ENCODE data around the gene PPP4R3A.

The PPP4R3A gene

DNA sequence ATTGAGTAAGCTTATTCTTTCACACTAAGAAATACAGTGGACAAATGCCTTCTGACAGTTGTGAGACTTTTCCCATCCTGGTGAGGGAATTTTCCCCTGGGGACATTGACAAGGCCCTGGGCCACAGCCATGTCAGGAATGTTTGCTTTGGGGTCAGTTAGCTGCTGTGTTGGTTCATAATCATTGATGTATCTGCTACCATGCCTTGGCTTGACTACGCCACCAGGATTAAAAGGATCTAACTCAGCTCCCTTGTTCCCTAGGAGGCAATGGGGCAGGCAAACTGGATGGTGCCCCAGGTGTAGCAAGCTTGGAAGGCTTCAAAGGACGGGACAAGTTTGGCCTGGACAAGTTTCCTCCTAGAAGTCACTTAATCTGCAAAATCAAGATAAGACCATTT, 89.4 kb downstream of the PPP4R3A start:
- Histone ChIP-seq H3K27me3 (ENCODE audit: control insufficient read depth in 5 of 5, insufficient read depth in 4 of 5, low read length in 5 of 5) (no peaks in the 10 kb centered on the region), H3K4me1 (ENCODE audit: control insufficient read depth in 5 of 5, insufficient read depth in 5 of 5, low read length in 5 of 5) (peaks cover 0 to 49% (median 44%) of the 10 kb centered on the region in 5 donors), H3K4me3 (ENCODE audit: low read depth in 1 of 5, low read length in 5 of 5) (no peak overlapping the region), H3K9ac (ENCODE audit: low read length in 5 of 5) (no peak overlapping the region), H3K27ac (ENCODE audit: low read depth, low read length) (peak overlapping the region; percentile 48), H3K9me3 (ENCODE audit: control insufficient read depth in 5 of 5, low read length in 5 of 5) (no peaks in the 10 kb centered on the region), H3K36me3 (ENCODE audit: control insufficient read depth in 5 of 5, insufficient read depth in 5 of 5, low read length in 5 of 5) (no peaks in the 10 kb centered on the region)

DNA sequence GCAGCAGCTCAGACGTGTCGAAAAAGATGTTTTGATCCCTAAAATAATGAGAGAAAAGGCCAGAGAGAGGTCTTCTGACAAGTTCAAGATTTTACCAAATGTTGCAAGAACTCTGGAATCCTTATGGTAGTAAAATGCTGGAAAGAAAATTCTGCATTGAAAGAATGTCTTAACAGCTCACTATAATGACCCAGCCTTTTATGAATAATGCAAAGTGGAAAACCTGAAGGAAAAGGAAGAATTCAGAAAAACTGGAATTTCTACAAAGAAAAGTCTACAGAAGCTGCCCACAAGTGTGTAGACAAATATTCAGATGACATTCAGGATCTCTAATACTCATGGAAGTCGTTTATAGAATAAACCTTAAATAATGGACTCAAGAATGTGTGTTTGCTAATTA, 90.7 kb downstream of the PPP4R3A start:
- no peak overlapping the region for H3K9ac ChIP-seq (ENCODE audit: low read length in 5 of 5)
- no peak overlapping the region for H3K4me3 ChIP-seq (ENCODE audit: low read depth in 1 of 5, low read length in 5 of 5)
- no peaks in the 10 kb centered on the region for H3K36me3 ChIP-seq (ENCODE audit: control insufficient read depth in 5 of 5, insufficient read depth in 5 of 5, low read length in 5 of 5)
- H3K27me3 ChIP-seq (ENCODE audit: control insufficient read depth in 5 of 5, insufficient read depth in 4 of 5, low read length in 5 of 5) = no peaks in the 10 kb centered on the region
- peaks cover 0 to 50% (median 44%) of the 10 kb centered on the region in 5 donors for H3K4me1 ChIP-seq (ENCODE audit: control insufficient read depth in 5 of 5, insufficient read depth in 5 of 5, low read length in 5 of 5)
- peak overlapping the region; percentile 73 for H3K27ac ChIP-seq (ENCODE audit: low read depth, low read length)
- no peaks in the 10 kb centered on the region for H3K9me3 ChIP-seq (ENCODE audit: control insufficient read depth in 5 of 5, low read length in 5 of 5)

DNA sequence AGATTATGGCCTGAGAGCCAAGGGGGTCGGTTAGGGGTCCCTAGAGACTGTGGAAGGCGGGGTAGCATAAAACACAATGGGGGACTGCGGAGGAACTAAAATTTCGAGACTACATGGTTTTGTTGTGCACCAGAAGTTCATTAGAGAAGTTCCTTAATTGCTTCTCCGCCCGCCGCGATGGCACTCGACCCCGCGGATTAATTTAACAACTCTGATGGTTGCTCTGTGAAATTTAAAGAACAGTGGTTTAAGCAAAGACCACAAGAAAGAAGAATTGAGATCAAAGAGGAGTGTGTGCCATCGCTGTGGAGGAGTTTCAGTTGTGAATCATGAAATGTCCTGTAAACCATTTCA, 91.1 kb downstream of the PPP4R3A start:
- peaks cover 0 to 50% (median 44%) of the 10 kb centered on the region in 5 donors for H3K4me1 ChIP-seq (ENCODE audit: control insufficient read depth in 5 of 5, insufficient read depth in 5 of 5, low read length in 5 of 5)
- H3K27me3 ChIP-seq (ENCODE audit: control insufficient read depth in 5 of 5, insufficient read depth in 4 of 5, low read length in 5 of 5) = no peaks in the 10 kb centered on the region
- peak overlapping the region in 2 of 5 donors; percentile 48 to 57 for H3K4me3 ChIP-seq (ENCODE audit: low read depth in 1 of 5, low read length in 5 of 5)
- H3K9ac ChIP-seq (ENCODE audit: low read length in 5 of 5) = peak overlapping the region in 1 of 5 donors; percentile 39
- no peaks in the 10 kb centered on the region for H3K9me3 ChIP-seq (ENCODE audit: control insufficient read depth in 5 of 5, low read length in 5 of 5)
- H3K27ac ChIP-seq (ENCODE audit: low read depth, low read length) = peak overlapping the region; percentile 73
- no peaks in the 10 kb centered on the region for H3K36me3 ChIP-seq (ENCODE audit: control insufficient read depth in 5 of 5, insufficient read depth in 5 of 5, low read length in 5 of 5)

DNA sequence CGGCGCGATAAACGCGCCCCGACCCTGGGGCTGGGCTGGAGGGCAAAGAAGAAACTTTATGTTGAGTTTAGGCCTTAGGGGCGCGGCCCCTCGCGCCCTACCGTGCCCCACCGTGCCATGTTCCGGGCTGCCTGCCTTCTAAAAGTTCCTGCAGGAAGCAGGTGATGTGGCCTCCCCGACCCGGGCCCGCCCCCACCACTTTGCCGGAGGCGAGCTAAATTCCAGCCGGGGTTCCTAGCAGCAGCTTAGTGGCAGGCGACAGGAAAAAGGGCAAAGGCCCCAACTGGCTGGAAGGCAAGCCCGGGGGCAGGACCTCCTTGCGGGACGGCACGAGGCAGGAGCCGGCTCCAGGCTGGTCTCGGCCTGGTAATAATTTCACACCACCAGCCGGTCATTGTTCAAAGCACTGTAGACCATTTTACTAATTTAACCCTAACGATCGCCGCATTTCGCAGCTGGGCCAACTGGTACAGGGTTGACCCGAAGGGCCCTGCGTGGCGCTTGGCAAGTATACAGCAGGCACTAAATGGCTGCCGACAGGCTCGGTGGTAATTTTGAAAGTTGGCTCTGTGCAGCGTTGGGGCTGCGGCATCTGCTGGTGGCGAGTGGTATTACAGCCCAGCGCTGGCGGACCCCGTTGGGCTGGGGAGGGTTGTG, 91.6 kb downstream of the PPP4R3A start:
- H3K9ac ChIP-seq (ENCODE audit: low read length in 5 of 5) = peak overlapping the region in 2 of 5 donors; percentile 51 to 53

DNA sequence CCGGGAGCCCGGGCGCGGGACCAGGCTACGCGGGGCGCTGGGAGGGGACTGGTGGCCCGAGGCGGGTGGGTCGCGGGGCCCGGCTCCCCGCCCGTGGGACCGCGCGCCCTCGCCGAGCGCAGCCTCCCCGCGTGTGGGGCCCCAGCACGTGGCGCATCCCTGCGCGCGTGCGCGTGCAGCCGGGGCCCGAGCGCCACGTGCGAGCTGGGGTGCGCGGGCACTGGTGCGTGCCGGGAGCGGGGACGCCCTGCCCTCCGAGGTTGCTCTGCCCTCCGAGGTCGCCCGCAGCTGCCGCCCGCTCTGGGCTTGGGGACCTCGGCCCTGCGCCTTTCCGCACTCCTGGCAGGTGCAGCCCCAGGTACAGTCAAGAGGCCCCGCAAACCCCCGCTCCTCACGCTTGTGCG, 92.1 kb downstream of the PPP4R3A start:
- H3K27me3 ChIP-seq (ENCODE audit: control insufficient read depth in 5 of 5, insufficient read depth in 4 of 5, low read length in 5 of 5) = no peaks in the 10 kb centered on the region
- H3K9ac ChIP-seq (ENCODE audit: low read length in 5 of 5) = peak overlapping the region in 1 of 5 donors; percentile 53
- peak overlapping the region in 4 of 5 donors; percentile 48 to 66 (median 61) for H3K4me3 ChIP-seq (ENCODE audit: low read depth in 1 of 5, low read length in 5 of 5)
- peak overlapping the region; percentile 73 for H3K27ac ChIP-seq (ENCODE audit: low read depth, low read length)
- no peaks in the 10 kb centered on the region for H3K36me3 ChIP-seq (ENCODE audit: control insufficient read depth in 5 of 5, insufficient read depth in 5 of 5, low read length in 5 of 5)
- H3K9me3 ChIP-seq (ENCODE audit: control insufficient read depth in 5 of 5, low read length in 5 of 5) = no peaks in the 10 kb centered on the region
- H3K4me1 ChIP-seq (ENCODE audit: control insufficient read depth in 5 of 5, insufficient read depth in 5 of 5, low read length in 5 of 5) = peaks cover 0 to 50% (median 44%) of the 10 kb centered on the region in 5 donors

More for the DNA sequence above, 91.6 kb downstream of the PPP4R3A start:
- Histone ChIP-seq H3K36me3 (ENCODE audit: control insufficient read depth in 5 of 5, insufficient read depth in 5 of 5, low read length in 5 of 5) (no peaks in the 10 kb centered on the region), H3K9me3 (ENCODE audit: control insufficient read depth in 5 of 5, low read length in 5 of 5) (no peaks in the 10 kb centered on the region), H3K27me3 (ENCODE audit: control insufficient read depth in 5 of 5, insufficient read depth in 4 of 5, low read length in 5 of 5) (no peaks in the 10 kb centered on the region), H3K4me3 (ENCODE audit: low read depth in 1 of 5, low read length in 5 of 5) (peak overlapping the region; percentile 29 to 66 (median 57)), H3K4me1 (ENCODE audit: control insufficient read depth in 5 of 5, insufficient read depth in 5 of 5, low read length in 5 of 5) (peaks cover 0 to 50% (median 44%) of the 10 kb centered on the region in 5 donors), H3K27ac (ENCODE audit: low read depth, low read length) (peak overlapping the region; percentile 73)

DNA sequence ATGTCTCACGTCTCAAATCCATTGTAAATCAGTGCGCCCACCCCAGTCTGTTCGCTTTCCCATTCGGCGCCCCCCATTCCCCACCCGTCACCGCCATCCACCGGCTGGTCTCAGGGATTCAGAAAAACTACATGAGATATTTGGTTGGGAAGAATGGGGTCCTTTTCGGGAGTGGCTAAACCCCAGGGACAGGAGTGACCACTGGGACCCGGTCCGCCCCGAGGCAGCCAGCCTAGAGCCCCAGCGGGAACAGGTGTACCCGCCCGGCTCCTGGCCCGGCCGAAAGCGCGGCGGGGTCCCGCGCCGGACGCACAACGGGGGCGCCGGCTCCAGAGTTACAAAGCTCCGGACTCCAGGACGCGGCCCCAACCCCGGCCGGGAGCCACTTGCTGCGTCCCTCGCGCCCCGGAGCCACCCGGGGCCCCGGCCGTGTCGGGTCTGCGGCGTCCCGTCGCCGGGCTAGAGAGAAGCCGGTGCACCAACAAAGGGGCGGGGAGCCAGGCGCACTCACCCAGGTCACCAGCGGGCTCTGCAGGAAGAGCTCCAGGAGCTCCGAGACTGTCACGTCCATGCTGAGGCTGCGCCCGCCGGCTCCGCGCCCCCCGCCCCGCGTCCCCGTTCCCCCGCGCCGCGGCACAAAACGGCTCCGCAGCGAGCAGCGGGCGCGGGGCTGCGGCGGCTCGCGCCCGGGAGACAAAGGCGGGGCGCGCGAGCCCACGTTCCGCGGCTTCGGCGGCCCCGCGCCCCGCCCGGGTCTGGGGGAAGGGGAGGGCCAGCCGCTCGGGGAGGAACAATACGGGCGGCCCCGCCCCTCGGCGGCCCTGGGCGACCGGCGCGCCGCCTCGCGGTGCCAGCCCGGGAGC, 92.8 kb downstream of the PPP4R3A start, which contains the start of gene CCDC88C:
TSS of gene CCDC88C (minus strand) at position 701 of the 863 bp plus-strand sequence. CDS start at position 571, 130 bp downstream.
- Histone ChIP-seq H3K9ac (ENCODE audit: low read length in 5 of 5) (peak within 1 kb of the TSS in 4 of 5 donors; percentile 40 to 64 (median 54)), H3K4me1 (ENCODE audit: control insufficient read depth in 5 of 5, insufficient read depth in 5 of 5, low read length in 5 of 5) (peaks cover 0 to 50% (median 44%) of the 10 kb centered on the region in 5 donors), H3K27ac (ENCODE audit: low read depth, low read length) (peak within 1 kb of the TSS; percentile 73), H3K4me3 (ENCODE audit: low read depth in 1 of 5, low read length in 5 of 5) (peak within 1 kb of the TSS; percentile 57 to 68 (median 66)), H3K27me3 (ENCODE audit: control insufficient read depth in 5 of 5, insufficient read depth in 4 of 5, low read length in 5 of 5) (no peaks in the 10 kb centered on the region), H3K9me3 (ENCODE audit: control insufficient read depth in 5 of 5, low read length in 5 of 5) (no peaks in the 10 kb centered on the region), H3K36me3 (ENCODE audit: control insufficient read depth in 5 of 5, insufficient read depth in 5 of 5, low read length in 5 of 5) (no peaks in the 10 kb centered on the region)

DNA sequence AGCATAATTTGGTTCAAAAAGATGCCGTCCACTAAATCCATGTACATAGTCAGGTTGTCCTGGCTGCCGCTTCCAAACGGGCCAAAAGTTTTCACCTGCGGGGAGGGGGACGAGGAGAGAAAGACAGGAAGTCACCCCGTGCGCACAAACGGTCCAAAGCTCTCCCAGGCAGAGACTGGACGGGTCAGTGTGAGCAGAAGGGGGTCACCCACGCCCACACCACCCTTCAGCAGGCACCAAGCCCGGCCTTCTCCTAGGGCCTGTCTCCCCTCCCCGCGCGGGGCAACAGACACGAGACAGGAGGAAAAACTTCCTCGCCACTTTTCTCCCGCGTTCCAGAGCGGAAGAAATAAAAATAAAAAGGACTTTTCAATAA, 93.4 kb downstream of the PPP4R3A start:
- peaks cover 0 to 50% (median 40%) of the 10 kb centered on the region in 5 donors for H3K4me1 ChIP-seq (ENCODE audit: control insufficient read depth in 5 of 5, insufficient read depth in 5 of 5, low read length in 5 of 5)
- no peaks in the 10 kb centered on the region for H3K9me3 ChIP-seq (ENCODE audit: control insufficient read depth in 5 of 5, low read length in 5 of 5)
- peak overlapping the region in 4 of 5 donors; percentile 13 to 64 (median 48) for H3K9ac ChIP-seq (ENCODE audit: low read length in 5 of 5)

DNA sequence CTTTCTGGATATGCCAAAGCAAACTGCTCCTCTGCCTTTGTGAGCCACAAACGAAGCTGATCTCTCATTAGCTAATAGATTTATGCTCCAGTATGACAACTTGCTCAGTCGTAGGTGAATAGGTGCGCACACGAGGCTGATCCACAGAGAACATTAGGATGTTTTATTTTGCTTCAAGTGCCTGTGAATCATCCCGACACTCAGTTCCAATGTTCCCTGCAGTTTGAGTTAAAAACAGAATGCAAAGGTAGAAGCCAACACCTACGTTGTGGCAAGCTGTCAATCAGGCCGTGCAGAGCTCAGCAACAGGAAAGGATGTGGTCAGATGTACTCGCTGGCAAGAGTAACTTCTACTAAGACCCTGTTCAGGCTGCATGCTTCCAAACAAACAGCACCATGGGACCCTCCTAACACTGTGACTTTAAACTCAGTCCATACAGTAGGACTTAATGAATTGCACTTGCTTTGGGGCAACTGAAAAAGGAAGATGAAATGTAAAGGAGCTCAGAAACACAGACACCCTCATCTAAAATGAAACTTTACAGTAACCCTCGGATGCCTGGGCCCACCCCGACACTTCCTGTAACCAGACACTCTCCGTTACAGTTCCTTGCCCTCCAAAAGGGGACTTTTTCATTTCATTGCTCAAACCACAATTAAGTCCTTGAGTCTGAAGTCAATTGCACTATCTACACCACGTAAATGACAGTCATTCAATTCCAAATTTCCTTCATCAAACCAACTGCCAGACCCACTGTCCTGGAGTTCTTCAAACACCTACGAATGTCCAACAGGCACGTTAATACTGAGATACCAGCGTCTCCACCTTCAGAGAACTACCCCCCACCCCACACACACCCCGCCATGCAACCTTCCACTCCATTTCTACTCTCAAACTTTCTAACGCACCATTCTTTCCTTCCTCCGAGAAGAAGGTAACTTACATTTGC, 94.0 kb downstream of the PPP4R3A start:
- Histone ChIP-seq H3K27me3 (ENCODE audit: control insufficient read depth in 5 of 5, insufficient read depth in 4 of 5, low read length in 5 of 5) (no peaks in the 10 kb centered on the region), H3K4me1 (ENCODE audit: control insufficient read depth in 5 of 5, insufficient read depth in 5 of 5, low read length in 5 of 5) (peaks cover 0 to 46% (median 40%) of the 10 kb centered on the region in 5 donors), H3K9ac (ENCODE audit: low read length in 5 of 5) (peak overlapping the region in 2 of 5 donors; percentile 56 to 64), H3K9me3 (ENCODE audit: control insufficient read depth in 5 of 5, low read length in 5 of 5) (no peaks in the 10 kb centered on the region), H3K36me3 (ENCODE audit: control insufficient read depth in 5 of 5, insufficient read depth in 5 of 5, low read length in 5 of 5) (no peaks in the 10 kb centered on the region), H3K4me3 (ENCODE audit: low read depth in 1 of 5, low read length in 5 of 5) (peak overlapping the region; percentile 57 to 68 (median 66)), H3K27ac (ENCODE audit: low read depth, low read length) (no peak overlapping the region)

More for the DNA sequence above, 93.4 kb downstream of the PPP4R3A start:
- Histone ChIP-seq H3K4me3 (ENCODE audit: low read depth in 1 of 5, low read length in 5 of 5) (peak overlapping the region; percentile 57 to 68 (median 66)), H3K27me3 (ENCODE audit: control insufficient read depth in 5 of 5, insufficient read depth in 4 of 5, low read length in 5 of 5) (no peaks in the 10 kb centered on the region), H3K27ac (ENCODE audit: low read depth, low read length) (no peak overlapping the region), H3K36me3 (ENCODE audit: control insufficient read depth in 5 of 5, insufficient read depth in 5 of 5, low read length in 5 of 5) (no peaks in the 10 kb centered on the region)

DNA sequence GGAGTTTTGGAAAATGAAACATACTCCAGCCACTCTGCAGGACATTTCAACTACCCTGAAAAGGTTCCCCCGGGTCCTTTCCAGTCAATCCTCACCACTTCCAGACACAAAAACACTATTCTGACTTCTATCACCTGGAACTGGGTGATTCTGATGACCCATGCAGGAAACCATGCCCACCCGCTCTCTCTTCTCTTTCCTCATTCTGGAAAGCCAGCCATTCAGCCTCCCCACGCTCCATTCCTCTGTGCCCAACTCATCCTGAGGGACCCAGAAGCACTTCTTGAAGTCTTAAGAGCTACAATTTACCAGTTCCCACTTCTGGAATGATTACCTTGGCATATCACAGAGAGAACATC, 95.7 kb downstream of the PPP4R3A start:
- peaks cover 0 to 44% (median 31%) of the 10 kb centered on the region in 5 donors for H3K4me1 ChIP-seq (ENCODE audit: control insufficient read depth in 5 of 5, insufficient read depth in 5 of 5, low read length in 5 of 5)
- H3K4me3 ChIP-seq (ENCODE audit: low read depth in 1 of 5, low read length in 5 of 5) = no peak overlapping the region
- H3K27ac ChIP-seq (ENCODE audit: low read depth, low read length) = no peak overlapping the region
- H3K9me3 ChIP-seq (ENCODE audit: control insufficient read depth in 5 of 5, low read length in 5 of 5) = no peaks in the 10 kb centered on the region
- no peak overlapping the region for H3K9ac ChIP-seq (ENCODE audit: low read length in 5 of 5)
- no peaks in the 10 kb centered on the region for H3K36me3 ChIP-seq (ENCODE audit: control insufficient read depth in 5 of 5, insufficient read depth in 5 of 5, low read length in 5 of 5)
- no peaks in the 10 kb centered on the region for H3K27me3 ChIP-seq (ENCODE audit: control insufficient read depth in 5 of 5, insufficient read depth in 4 of 5, low read length in 5 of 5)

Data from subcutaneous abdominal adipose tissue (tissue), 5 donors.